Measurements from ENCODE around the gene KCNN1. TPM values are rescaled to one million over a fixed set of nuclear protein-coding genes. Genes with fewer than 3 reads are reported as not detected.

KCNN1 gene
- total and polyA plus RNA-seq, 4 donors = 0.14 to 0.60 (median 0.19) TPM; not detected in 1

GRCh38 chr19:18021121-18021755 is 54.3 kb downstream of the KCNN1 start:
- Histone ChIP-seq H3K27me3 (ENCODE audit: control insufficient read depth in 3 of 3, insufficient read depth in 3 of 3, low read length in 2 of 3) (no peaks in the 10 kb centered on the region), H3K36me3 (ENCODE audit: control insufficient read depth in 4 of 4, insufficient read depth in 4 of 4, low read length in 4 of 4) (no peaks in the 10 kb centered on the region), H3K4me3 (no peak overlapping the region), H3K9ac (ENCODE audit: insufficient read depth in 1 of 2, low read length in 2 of 2) (no peak overlapping the region), H3K4me1 (ENCODE audit: control insufficient read depth in 5 of 5, insufficient read depth in 5 of 5, low read length in 5 of 5) (peaks cover 0 to 33% (median 10%) of the 10 kb centered on the region in 5 donors), H3K27ac (ENCODE audit: low read depth in 1 of 2, low read length in 1 of 2) (peak overlapping the region; percentile 67 to 85), H3K9me3 (ENCODE audit: control insufficient read depth in 4 of 4, insufficient read depth in 3 of 4, low read length in 3 of 4) (no peaks in the 10 kb centered on the region)
- DNase-seq = peak; percentile 37 to 72 (median 45)
- 28 to 29% methylated on average over 21 of the region's 21 CpGs for WGBS, 2 donors
- peak; percentile 54 for ATAC-seq (ENCODE audit: insufficient read depth, low FRiP score)
- TF ChIP-seq CTCF (IDR thresholded peaks at IDR 0.05; ENCODE audit: control extremely low read depth, extremely low read depth) = no peak

- peaks cover 0 to 27% (median 10%) of the 10 kb centered on the region in 5 donors for H3K4me1 ChIP-seq (ENCODE audit: control insufficient read depth in 5 of 5, insufficient read depth in 5 of 5, low read length in 5 of 5)
- H3K36me3 ChIP-seq (ENCODE audit: control insufficient read depth in 4 of 4, insufficient read depth in 4 of 4, low read length in 4 of 4) = no peaks in the 10 kb centered on the region
- no peak overlapping the region for H3K9ac ChIP-seq (ENCODE audit: insufficient read depth in 1 of 2, low read length in 2 of 2)
- DNase-seq = peak; percentile 54 to 80 (median 67)
- H3K9me3 ChIP-seq (ENCODE audit: control insufficient read depth in 4 of 4, insufficient read depth in 3 of 4, low read length in 3 of 4) = no peaks in the 10 kb centered on the region
- WGBS, 2 donors = 13 to 36% methylated on average over 22 to 23 of the region's 23 CpGs
- peak overlapping the region; percentile 82 to 95 for H3K27ac ChIP-seq (ENCODE audit: low read depth in 1 of 2, low read length in 1 of 2)
- no peak for ATAC-seq (ENCODE audit: insufficient read depth, low FRiP score)
- TF ChIP-seq CTCF (IDR thresholded peaks at IDR 0.05; ENCODE audit: control extremely low read depth, extremely low read depth) = no peak
- peaks cover 0 to 4% (median 0%) of the 10 kb centered on the region in 3 donors for H3K27me3 ChIP-seq (ENCODE audit: control insufficient read depth in 3 of 3, insufficient read depth in 3 of 3, low read length in 2 of 3)
- no peak overlapping the region for H3K4me3 ChIP-seq
These were observed 56.8 kb downstream of the KCNN1 start for GRCh38 chr19:18023622-18024251.

DNA sequence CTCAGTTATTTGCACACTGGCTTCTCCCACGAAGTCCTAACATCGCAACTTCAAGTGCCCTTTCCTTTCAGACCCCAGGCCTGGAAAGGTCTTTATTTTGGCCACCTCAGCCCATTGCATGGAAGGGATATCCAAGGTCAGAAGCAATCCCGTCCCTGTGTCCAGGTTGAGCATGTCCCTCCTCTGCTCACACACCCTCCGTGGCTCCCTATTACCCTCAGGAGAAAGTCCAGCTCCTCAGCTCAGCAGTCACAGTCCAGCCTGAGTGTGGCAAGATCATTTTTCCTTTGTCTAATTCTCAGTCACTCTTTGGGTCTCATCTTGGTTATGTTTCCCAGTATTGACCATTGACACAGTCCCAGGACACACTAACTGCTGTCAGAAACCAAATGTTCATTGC is 60.2 kb downstream of the KCNN1 start:
- 91 to 92% methylated on average over 4 of the region's 4 CpGs for WGBS, 2 donors
- H3K36me3 ChIP-seq (ENCODE audit: control insufficient read depth in 4 of 4, insufficient read depth in 4 of 4, low read length in 4 of 4) = no peaks in the 10 kb centered on the region
- no peak overlapping the region for H3K9ac ChIP-seq (ENCODE audit: insufficient read depth in 1 of 2, low read length in 2 of 2)
- TF ChIP-seq CTCF (IDR thresholded peaks at IDR 0.05; ENCODE audit: control extremely low read depth, extremely low read depth) = no peak
- H3K4me1 ChIP-seq (ENCODE audit: control insufficient read depth in 5 of 5, insufficient read depth in 5 of 5, low read length in 5 of 5) = peaks cover 0 to 22% (median 0%) of the 10 kb centered on the region in 5 donors
- H3K9me3 ChIP-seq (ENCODE audit: control insufficient read depth in 4 of 4, insufficient read depth in 3 of 4, low read length in 3 of 4) = no peaks in the 10 kb centered on the region
- no peak for DNase-seq
- no peak for ATAC-seq (ENCODE audit: insufficient read depth, low FRiP score)
- H3K27me3 ChIP-seq (ENCODE audit: control insufficient read depth in 3 of 3, insufficient read depth in 3 of 3, low read length in 2 of 3) = peaks cover 0 to 4% (median 0%) of the 10 kb centered on the region in 3 donors
- no peak overlapping the region for H3K4me3 ChIP-seq
- no peak overlapping the region for H3K27ac ChIP-seq (ENCODE audit: low read depth in 1 of 2, low read length in 1 of 2)

Data from lung (tissue), 12 donors.